ENCODE results near the gene GPR141.

- TF ChIP-seq CTCF (IDR thresholded peaks at IDR 0.05; ENCODE audit: low read length) (no peak), EZH2phosphoT487 (IDR thresholded peaks at IDR 0.05; ENCODE audit: low read length) (no peak), EZH2 (optimal IDR thresholded peaks at IDR 0.05; ENCODE audit: low read depth, low read length) (no peak)
Observed at GRCh38 chr7:37758501-37759045, 75.0 kb downstream of the GPR141 start.

Measured in MM.1S (cell line).